Bronchial epithelial cell (primary cell): ENCODE measurements around the gene FAM120B. TPM values are rescaled to one million over a fixed set of nuclear protein-coding genes. Genes with fewer than 3 reads are reported as not detected.
A peak's percentile ranks its signal among the peaks of the same experiment; 100 is the strongest.

Experiments used
- DNase-seq: peaks from one replicate; pipeline ENCODE4 v3.0.0-alpha.2; 2010; ENCODE audit warnings: low read depth
- FAIRE-seq: peaks from 2 replicates; lab custom pipeline; 2011; peaks lifted over from hg19 to GRCh38; lab: Jason Lieb, UNC
- H3K27me3 ChIP-seq: 2 replicates; pipeline ENCODE4 v1.5.1; 2011; ENCODE audit warnings: low read length; ENCODE audit not compliant: control insufficient read depth, insufficient read depth
- H3K36me3 ChIP-seq: 2 replicates; pipeline ENCODE4 v1.5.1; 2011; ENCODE audit warnings: low read length; ENCODE audit not compliant: control insufficient read depth, insufficient read depth
- H3K4me3 ChIP-seq: 2 replicates; pipeline ENCODE4 v1.5.1; 2011; ENCODE audit warnings: mild to moderate bottlenecking, low read depth, low read length, control low read depth
- CTCF ChIP-seq: IDR thresholded peaks from 2 replicates; pipeline ENCODE4 v1.5.1; 2011; ENCODE audit warnings: mild to moderate bottlenecking, moderate library complexity, low read length, control low read depth, inconsistent platforms; ENCODE audit not compliant: insufficient read depth, severe bottlenecking
- total RNA-seq: library from RNA; depleted of rRNA; stranded (reverse); fragments of >200 nt; gene quantifications from 2 replicates; pipeline ENCODE4 v1.2.1, GENCODE V29; 2014

The FAM120B gene
- total RNA-seq, 1 donor from 2014 or later = 7.1 TPM

DNA sequence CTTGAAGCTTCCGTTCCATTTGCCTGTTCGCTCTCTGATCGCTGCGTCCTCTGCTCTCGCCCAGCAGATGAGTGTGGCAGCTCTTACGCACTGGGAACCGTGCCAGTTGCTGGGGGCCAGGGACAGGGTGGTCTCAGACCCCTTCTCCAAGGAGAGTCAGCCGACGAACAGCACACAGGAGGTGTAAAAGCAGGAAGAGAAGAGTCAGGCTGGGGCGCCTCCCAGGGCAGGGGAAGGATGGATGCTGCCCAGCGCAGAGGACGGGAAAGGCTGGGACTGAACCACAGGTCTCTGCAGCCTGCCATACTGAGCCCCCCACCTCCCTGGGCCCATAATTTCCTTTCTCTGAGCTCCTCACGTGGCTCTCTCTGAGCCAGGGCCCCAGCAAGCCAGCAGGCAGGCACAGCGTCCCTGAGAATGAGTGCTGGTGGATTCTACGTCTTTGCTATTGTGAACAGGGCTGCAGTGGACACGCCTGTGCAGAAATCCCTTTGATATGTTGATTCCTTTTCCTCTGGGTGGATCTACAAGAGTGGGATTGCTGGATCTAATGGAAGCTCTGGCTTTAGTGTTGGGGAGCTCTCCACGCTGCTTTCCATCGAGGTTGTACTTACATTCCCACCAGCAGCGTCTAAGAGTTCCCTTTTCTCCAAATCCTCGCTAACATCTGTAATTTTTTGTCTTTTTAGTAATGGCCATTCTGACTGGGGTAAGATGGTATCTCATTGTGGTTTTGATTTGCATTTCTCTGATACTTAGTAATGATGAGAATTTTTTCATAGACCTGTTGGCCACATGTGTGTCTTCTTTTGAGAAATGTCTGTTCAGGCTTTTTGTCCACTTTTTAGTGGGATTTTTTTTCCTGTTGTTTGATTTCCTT lies 142.4 kb downstream of the FAM120B start:
- no peak for FAIRE-seq
- H3K27me3 ChIP-seq = no peaks in the 10 kb centered on the region
- DNase-seq = no peak
- no peak for TF ChIP-seq CTCF
- no peaks in the 10 kb centered on the region for H3K36me3 ChIP-seq
- H3K4me3 ChIP-seq = no peak overlapping the region

DNA sequence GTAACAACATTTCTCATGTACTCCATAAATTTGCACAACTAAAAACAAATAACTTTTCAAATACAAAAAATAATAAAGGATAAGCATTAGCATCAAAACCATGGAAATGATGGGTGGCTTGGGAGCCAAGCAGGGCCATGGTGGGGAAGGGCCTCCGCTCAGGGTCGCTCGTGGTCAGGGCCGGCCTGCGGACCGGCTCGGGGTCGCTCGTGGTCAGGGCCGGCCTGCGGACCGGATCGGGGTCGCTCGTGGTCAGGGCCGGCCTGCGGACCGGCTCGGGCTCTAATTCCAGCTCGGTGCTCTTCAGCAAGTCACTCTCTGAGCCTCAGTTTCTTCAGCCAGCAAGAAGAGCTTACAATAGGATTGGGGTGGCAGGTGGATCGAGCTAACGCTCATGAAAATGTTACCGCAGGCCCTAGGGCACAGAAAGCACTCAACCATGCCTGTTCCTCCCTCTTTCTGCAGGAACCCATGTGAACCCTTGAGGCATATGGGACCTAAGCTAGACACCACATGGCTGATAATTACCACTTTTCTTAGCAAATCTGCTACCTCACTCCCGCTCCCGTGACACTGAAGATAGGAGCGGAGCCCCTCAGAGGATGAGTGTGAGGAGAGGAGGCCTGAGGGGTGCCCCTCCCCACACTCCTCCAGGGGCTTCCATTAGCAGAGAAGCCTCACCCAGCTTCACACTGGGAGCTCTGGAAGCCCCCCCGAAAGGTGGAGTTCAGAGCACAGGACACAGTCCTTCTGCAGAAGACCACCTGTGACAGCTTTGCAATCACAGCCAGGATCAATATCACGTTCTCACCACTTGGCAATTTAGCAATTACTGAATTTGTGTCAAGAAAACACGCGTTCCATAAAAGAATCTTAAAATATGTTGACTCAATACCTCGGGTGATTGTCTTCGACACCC lies 143.5 kb downstream of the FAM120B start:
- Histone ChIP-seq H3K36me3 (no peaks in the 10 kb centered on the region), H3K27me3 (no peaks in the 10 kb centered on the region), H3K4me3 (no peak overlapping the region)
- TF ChIP-seq CTCF = no peak
- DNase-seq (no peak), FAIRE-seq (peak; percentile 55)

GRCh38 chr6:170450916-170451761 lies 144.6 kb downstream of the FAM120B start:
- FAIRE-seq = no peak
- TF ChIP-seq CTCF = no peak
- H3K27me3 ChIP-seq = no peaks in the 10 kb centered on the region
- no peaks in the 10 kb centered on the region for H3K36me3 ChIP-seq
- DNase-seq = no peak
- no peak overlapping the region for H3K4me3 ChIP-seq

GRCh38 chr6:170451762-170452651 lies 145.4 kb downstream of the FAM120B start:
- no peak for TF ChIP-seq CTCF
- no peak for FAIRE-seq
- Histone ChIP-seq H3K36me3 (no peaks in the 10 kb centered on the region), H3K4me3 (no peak overlapping the region), H3K27me3 (no peaks in the 10 kb centered on the region)
- DNase-seq = no peak
